GM12864 (cell line): ENCODE measurements around the gene MLKL.

Experiments
- DNase-seq: peaks from one replicate; pipeline ENCODE4 v3.0.0-alpha.2; 2011; ENCODE audit warnings: low read depth
- H3K4me3 ChIP-seq: 2 replicates; pipeline ENCODE4 v1.5.1; 2011; ENCODE audit warnings: mild to moderate bottlenecking, low read depth, low read length, control low read depth
- CTCF ChIP-seq: IDR thresholded peaks from 2 replicates; pipeline ENCODE4 v1.5.1; 2011; ENCODE audit warnings: low read depth, mild to moderate bottlenecking, moderate library complexity, low read length, control low read depth, inconsistent platforms; ENCODE audit errors: missing control alignments

MLKL gene

GRCh38 chr16:74731853-74732477 lies 31.3 kb upstream of the MLKL start:
- TF ChIP-seq CTCF = no peak
- no peak for DNase-seq
- no peak overlapping the region for H3K4me3 ChIP-seq

- DNase-seq = no peak
- TF ChIP-seq CTCF = no peak
- no peak overlapping the region for H3K4me3 ChIP-seq
Measured at GRCh38 chr16:74729783-74730683, 29.4 kb upstream of the MLKL start.

GRCh38 chr16:74727903-74728302 lies 27.2 kb upstream of the MLKL start:
- no peak for DNase-seq
- no peak overlapping the region for H3K4me3 ChIP-seq
- TF ChIP-seq CTCF = no peak

- TF ChIP-seq CTCF = peak; percentile 82
- peak; percentile 18 for DNase-seq
- H3K4me3 ChIP-seq = no peak overlapping the region
Measured at GRCh38 chr16:74726716-74727115, 26.1 kb upstream of the MLKL start.

DNA sequence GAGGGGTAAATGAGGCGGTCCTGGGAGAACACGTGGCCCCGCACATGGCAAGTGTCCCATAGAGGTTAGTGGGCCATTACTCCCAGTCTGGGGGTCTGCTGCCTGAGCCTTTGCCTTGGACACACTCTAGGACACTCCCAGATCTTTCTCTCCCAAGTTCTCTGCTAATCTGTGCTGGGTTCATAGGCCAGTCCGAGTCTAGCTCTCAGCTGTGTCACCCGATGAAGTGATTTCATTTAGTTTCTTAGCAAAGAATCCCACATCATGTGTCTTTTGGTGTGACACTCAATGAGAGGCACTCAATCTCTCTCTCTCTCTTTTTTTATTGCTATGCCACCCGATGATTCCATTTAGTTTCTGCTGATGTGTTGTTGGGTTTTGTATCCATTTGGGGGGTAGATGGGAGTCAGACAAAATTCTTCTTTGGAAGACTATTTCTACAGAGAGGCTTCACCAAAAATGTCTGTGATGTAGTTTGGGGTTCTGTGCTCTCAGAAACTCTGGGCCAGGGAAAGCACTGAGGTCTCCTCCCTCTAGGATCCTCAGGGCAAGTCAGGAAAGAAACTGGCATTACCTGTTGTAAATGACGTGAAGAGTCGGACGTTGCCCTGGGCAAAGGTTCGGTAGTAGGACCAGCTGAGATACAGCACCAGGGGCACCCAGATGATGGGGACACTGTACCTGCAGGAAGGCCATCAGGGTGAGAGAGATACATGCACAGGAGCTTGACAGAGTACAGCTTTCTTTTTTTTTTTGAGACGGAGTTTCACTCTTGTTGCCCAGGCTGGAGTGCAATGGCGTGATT lies 25.2 kb upstream of the MLKL start:
- no peak for TF ChIP-seq CTCF
- DNase-seq = no peak
- H3K4me3 ChIP-seq = no peak overlapping the region

- TF ChIP-seq CTCF = no peak
- no peak for DNase-seq
- no peak overlapping the region for H3K4me3 ChIP-seq
Measured at GRCh38 chr16:74724820-74725549, 24.3 kb upstream of the MLKL start.
